GM18507 (cell line): ENCODE measurements around the gene FLT3.
"Not testable (repeated sequence)": the region's sequence is repeated elsewhere in the genome, so short reads cannot be mapped to it uniquely, and the experiment has no call there.

Source experiments
- DNase-seq: peaks from one replicate; pipeline ENCODE4 v3.0.0; 2011; ENCODE audit warnings: low read depth; ENCODE audit not compliant: insufficient read length; ENCODE audit errors: extremely low spot score
- FAIRE-seq: peaks from 2 replicates; lab custom pipeline; 2011; peaks lifted over from hg19 to GRCh38; lab: Jason Lieb, UNC

Gene FLT3

GRCh38 chr13:27966641-27967202 is 133.7 kb downstream of the FLT3 start:
- DNase-seq (no peak), FAIRE-seq (no peak)

- no peak for DNase-seq
- FAIRE-seq, result no peak
Measured at GRCh38 chr13:27965740-27966640, 134.4 kb downstream of the FLT3 start.

DNA sequence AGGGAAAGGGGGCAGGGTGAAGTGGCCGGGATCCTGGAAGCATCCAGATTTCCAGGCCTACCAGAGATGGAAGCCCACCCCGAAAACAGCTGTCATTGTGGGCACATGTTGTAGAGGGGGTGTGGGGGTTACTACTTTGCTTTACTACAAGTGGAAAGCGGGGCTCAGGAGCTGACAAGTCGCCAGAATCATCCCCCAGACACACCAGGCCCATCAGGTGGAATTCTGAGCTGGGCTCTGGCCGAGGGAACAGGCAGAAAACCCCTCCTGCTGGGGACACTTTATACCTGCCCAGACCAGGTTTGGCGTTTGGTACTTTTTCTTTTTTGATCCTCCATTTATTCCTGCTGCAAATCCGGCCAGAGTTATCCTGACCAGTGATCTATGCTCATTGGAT is 135.0 kb downstream of the FLT3 start:
- no peak for DNase-seq
- FAIRE-seq, result no peak

GRCh38 chr13:27964741-27965323 is 135.5 kb downstream of the FLT3 start:
- FAIRE-seq (no peak), DNase-seq (no peak)

GRCh38 chr13:27964206-27964605 is 136.2 kb downstream of the FLT3 start:
- not testable (repeated sequence) for FAIRE-seq, DNase-seq

DNA sequence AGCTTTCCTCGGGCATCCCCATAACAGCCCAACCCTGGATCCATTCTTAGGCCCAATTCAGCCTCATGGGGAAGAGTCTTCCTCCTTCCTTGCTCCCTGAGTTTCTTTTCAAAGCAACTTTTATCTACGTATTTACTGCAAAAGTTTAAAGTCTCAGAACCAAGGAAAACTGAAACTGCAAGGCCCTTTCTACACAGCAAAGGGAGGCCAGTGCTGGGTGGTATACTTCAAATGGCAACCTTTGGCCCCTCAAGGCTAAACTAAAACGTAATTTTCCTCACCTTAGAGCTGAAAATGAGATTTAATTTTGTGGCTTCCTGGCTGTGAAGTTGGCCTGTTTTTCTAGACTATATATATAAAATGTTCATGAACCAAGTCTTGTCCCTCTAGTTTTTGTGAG is 136.9 kb downstream of the FLT3 start:
- FAIRE-seq (no peak), DNase-seq (no peak)

- DNase-seq (no peak), FAIRE-seq (no peak)
Measured at GRCh38 chr13:27962982-27963381, 137.4 kb downstream of the FLT3 start.

DNA sequence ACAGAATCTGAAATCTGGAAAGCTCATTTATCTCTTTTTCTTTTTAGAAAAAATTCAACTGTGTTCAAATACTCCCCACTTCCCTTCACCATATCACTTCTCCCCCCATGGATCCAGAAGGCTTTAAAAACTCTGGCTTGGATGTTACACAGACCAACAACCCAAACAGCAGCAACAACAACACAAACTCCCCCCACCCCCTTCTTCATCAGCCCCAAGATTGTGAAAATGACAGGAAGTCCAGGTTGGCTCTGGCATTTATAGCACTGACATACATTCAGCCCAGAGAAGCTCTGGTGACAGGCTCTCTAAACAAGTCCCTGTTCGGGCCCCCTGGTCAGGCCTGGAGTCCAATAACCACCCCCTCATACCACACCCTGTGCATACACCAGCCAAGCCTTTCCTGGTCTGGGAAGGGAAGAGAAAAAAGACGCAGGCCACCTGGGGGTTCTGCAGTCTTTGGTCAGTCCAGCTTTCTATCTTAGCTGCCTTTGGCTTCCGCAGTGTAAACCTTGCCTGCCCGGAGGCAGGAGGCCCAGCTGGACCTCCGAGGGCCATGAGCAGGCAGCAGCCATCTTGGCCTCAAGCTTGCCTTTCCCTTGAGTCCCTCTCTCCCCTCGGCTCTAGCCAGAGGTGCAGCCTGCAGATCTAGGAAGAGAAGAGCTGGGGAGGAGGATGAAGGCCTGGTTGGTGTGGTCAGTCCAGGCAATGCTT is 138.1 kb downstream of the FLT3 start:
- DNase-seq (no peak), FAIRE-seq (no peak)

GRCh38 chr13:27961227-27962085 is 138.9 kb downstream of the FLT3 start:
- FAIRE-seq (no peak), DNase-seq (no peak)

DNA sequence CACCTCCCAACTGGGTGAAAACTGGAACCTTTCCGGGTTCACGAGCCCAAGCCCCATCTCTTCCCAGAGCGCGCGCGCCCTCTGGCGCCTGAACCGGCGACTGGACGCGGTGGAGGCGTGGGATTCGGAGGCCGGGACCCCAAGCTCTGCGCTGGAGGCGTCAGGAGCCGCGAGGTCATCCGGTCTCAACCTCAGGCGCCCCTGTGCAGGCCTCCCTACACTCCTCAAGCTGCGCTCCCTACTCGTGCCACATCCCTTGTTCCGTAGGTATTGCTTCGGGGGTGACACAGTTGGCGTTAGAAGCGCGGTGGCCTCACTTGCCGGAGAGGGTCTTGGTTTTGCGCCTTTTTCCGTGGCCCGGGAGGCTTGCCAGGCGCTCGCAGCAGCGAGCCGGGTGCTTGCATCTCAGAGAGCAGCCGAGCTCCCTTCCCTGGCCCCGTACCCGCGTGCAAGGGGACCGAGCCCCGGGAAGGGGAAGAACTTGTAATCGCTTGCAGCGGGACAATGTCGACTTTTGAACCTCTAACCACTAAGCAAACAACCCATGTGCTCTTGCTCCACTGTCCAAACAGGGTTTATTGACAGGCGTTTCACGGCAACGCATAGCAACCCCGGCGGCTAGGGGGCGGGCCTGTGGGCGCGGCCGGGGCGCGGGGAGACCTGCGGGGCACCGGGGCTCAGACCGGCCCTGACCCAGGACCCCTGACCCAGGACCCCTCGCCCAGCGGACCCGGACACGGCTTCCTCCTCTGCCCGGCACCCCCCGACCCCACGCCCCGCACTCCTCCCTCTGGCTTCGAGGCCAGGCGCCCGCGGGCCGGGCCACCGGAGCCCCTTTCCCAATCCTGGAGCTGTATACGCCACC is 139.8 kb downstream of the FLT3 start:
- no peak for DNase-seq
- FAIRE-seq, result peak; percentile 24

GRCh38 chr13:27959976-27960361 is 140.4 kb downstream of the FLT3 start:
- FAIRE-seq, result no peak
- no peak for DNase-seq

DNA sequence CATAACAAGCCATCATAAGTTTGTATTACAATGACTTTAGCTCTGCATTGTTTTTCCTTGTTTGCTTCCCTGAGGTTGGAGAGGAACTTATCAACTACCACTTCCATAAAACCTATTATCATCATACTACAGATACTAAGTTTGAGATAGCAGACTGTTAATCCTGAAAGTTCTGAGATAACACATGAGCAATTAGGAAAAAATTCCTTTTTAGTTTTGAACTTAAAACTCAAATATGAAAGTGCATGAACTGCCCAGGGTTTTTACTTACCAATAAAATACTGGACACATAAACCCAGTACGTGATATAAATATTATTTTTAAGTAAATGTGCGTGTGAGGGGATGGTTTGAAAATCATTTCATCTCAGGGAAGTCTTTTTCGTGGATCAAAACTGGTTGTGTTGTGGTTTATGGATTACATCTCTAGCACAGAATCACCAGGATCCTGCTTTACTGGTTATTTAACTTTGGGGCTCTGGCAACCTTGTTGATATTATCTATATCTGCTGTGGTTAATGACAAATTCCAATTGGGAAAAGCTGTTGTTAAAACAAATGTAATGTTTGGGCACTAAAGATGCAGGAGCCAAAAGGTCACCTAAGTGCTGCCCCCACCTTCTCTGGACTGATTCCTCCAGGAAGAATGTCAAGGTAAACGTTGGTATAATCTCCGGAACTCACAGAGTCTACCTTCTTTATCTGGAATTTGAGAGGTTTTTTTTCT is 143.6 kb downstream of the FLT3 start:
- no peak for FAIRE-seq

DNA sequence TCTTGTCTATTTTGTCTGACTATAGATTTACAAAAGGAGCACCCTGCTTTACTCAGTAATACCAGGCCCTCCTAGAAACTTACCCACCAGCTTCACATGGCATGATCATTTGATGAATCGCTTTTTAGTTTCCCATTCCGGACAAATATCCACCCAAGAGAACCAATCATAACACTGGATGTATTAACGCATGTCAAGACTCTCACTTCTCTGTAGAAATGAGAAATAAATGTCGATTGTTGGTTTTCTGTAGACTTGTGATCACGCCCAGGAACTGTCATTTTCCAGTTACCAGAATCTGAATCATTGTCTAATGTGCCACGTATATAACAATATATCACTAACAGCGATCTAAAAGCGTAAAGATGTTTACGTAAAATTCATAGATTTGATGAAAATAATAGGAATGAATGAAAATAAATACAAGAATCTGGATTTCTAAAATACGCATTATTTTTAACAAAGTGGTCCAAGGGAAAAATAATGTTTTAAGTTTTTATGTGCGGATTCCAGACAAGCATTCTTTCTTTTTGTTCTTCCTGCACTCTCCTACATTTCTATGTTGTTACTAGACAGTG is 145.3 kb downstream of the FLT3 start:
- FAIRE-seq, result peak; percentile 15
- no peak for DNase-seq

More for the DNA sequence above, 143.6 kb downstream of the FLT3 start:
- DNase-seq, result no peak

DNA sequence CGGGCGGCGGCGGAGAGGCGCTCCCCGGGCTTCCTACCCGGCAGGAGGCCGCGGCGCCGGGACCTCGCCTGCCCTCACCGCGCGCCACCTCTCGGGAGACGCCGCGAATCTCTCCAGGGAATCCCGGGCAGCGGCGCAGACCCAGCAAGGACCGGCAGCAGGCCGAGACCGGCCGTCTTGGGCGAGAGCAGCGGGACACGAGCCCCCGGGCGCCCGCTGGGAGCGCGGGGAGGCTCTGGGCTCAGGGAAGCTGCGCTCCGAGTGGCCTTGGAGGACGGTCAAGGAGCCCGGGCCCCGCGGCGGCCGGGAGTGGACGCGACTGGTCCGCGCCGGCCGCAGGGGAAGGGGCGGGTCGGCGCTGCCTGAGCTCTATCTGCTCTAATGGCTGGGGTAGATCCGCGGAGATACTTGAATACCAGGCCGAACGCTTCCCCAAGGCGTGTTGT is 145.9 kb downstream of the FLT3 start:
- FAIRE-seq (no peak), DNase-seq (no peak)

- peak; percentile 73 for FAIRE-seq
- DNase-seq, result peak; percentile 74
Measured at GRCh38 chr13:27953676-27954405, 146.5 kb downstream of the FLT3 start.
